ENCODE measurements around the gene SYNGR2. TPM values are rescaled to one million over a fixed set of nuclear protein-coding genes. Genes with fewer than 3 reads are reported as not detected.
A peak's percentile ranks its signal among the peaks of the same experiment; 100 is the strongest.

The SYNGR2 gene
- total RNA-seq, 1 donor from 2014 or later = 636 TPM

DNA sequence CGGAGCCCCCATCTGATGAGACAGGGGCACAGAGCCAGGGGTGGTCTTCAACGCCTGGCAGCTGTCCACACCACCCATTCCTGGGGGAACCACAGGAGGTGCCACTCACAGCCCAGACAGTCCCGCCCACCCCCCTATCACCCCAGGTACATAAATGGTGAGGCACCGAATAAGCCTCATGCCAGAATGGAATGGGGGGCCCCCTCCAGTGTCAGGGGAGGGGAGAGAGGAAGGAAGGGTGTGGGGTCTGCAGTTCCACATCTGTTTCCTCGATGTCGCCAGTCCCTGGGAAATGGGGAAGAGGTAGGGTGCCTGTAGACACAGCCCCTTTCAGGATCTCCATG, 41.5 kb upstream of the SYNGR2 start:
- peak overlapping the region; percentile 89 for H3K4me3 Mint-ChIP-seq
- peak overlapping the region; percentile 85 for H3K27ac Mint-ChIP-seq
- no peaks in the 10 kb centered on the region for H3K27me3 Mint-ChIP-seq
- peaks cover 78% of the 10 kb centered on the region for H3K4me1 Mint-ChIP-seq
- POLR2A ChIA-PET = interaction anchor here (1.1 to 48.2 kb wide), 8 partner anchors 5 to 211 kb away, joined by 3 to 2404 read pairs (median 54); partner anchors contain the start of genes AFMID, C17orf99, SYNGR2 and TK1
- H3K9me3 Mint-ChIP-seq = no peaks in the 10 kb centered on the region
- intact Hi-C loops (cut with micrococcal nuclease) = loop anchor here (1.0 to 10.0 kb wide), 2 partner anchors 41 to 682 kb away; partner anchors contain the start of gene SYNGR2
- TF ChIP-seq, protein P1, sequence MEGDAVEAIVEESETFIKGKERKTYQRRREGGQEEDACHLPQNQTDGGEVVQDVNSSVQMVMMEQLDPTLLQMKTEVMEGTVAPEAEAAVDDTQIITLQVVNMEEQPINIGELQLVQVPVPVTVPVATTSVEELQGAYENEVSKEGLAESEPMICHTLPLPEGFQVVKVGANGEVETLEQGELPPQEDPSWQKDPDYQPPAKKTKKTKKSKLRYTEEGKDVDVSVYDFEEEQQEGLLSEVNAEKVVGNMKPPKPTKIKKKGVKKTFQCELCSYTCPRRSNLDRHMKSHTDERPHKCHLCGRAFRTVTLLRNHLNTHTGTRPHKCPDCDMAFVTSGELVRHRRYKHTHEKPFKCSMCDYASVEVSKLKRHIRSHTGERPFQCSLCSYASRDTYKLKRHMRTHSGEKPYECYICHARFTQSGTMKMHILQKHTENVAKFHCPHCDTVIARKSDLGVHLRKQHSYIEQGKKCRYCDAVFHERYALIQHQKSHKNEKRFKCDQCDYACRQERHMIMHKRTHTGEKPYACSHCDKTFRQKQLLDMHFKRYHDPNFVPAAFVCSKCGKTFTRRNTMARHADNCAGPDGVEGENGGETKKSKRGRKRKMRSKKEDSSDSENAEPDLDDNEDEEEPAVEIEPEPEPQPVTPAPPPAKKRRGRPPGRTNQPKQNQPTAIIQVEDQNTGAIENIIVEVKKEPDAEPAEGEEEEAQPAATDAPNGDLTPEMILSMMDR (IDR thresholded peaks at IDR 0.05) = no peak
- DNase-seq = no peak
- ATAC-seq (ENCODE audit: low read depth) = no peak
- peaks cover 42% of the 10 kb centered on the region for H3K36me3 Mint-ChIP-seq (ENCODE audit: low read depth)
- CTCF ChIA-PET = interaction anchor here (0.9 to 15.7 kb wide), 3 partner anchors 9 to 48 kb away, joined by 4 to 220 read pairs (median 11); no protein-coding TSS in a partner anchor

DNA sequence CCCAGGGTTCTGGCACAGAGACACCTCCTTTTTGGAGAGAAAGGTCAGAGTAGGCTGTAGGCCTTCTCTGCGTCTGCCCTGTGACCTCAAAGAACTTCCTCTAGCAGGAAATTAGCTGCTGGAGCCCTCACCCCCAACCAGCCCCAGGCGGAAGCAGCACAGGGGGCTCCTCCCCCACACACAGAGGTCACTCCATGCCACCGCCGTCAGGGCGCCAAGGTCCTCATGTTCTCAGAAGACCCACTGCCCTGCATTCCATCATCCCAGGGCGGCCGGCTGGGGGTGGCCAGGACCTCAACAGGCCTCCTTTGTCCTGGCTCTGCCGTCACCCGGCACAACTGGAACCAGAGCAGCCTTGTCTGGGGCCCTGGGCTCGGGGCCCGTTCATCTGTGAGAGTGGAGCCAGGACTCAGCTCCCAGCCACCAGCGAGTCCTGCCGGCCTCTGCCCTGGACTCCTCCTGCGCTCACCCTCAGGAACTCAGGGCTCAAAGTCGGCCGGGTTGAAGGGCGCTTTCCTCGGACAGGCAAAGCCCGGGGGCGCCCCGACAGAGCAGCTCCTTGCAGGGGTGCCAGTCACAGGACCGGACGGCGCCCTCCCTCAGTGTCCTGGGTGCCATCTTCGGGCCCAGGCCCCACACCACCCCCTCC, 41.0 kb upstream of the SYNGR2 start:
- Mint-ChIP-seq H3K27me3 (no peaks in the 10 kb centered on the region), H3K4me1 (peaks cover 75% of the 10 kb centered on the region), H3K27ac (peak overlapping the region; percentile 85), H3K9me3 (no peaks in the 10 kb centered on the region), H3K36me3 (ENCODE audit: low read depth) (peaks cover 39% of the 10 kb centered on the region), H3K4me3 (peak overlapping the region; percentile 89)
- ChIA-PET CTCF (interaction anchor here (0.9 to 15.7 kb wide), 6 partner anchors 8 to 167 kb away, joined by 3 to 220 read pairs (median 4); no protein-coding TSS in a partner anchor), POLR2A (interaction anchor here (0.5 to 48.2 kb wide), 16 partner anchors 4 to 987 kb away, joined by 3 to 2404 read pairs (median 7); partner anchors contain the start of genes AFMID, C17orf99, SEC14L1 and SYNGR2)
- peak; percentile 12 for ATAC-seq (ENCODE audit: low read depth)
- TF ChIP-seq, protein P1 (IDR thresholded peaks at IDR 0.05) = no peak
- DNase-seq = peak; percentile 52
- intact Hi-C loops (cut with micrococcal nuclease) = loop anchor here (1.0 to 10.0 kb wide), 2 partner anchors 41 to 683 kb away; partner anchors contain the start of gene SYNGR2

DNA sequence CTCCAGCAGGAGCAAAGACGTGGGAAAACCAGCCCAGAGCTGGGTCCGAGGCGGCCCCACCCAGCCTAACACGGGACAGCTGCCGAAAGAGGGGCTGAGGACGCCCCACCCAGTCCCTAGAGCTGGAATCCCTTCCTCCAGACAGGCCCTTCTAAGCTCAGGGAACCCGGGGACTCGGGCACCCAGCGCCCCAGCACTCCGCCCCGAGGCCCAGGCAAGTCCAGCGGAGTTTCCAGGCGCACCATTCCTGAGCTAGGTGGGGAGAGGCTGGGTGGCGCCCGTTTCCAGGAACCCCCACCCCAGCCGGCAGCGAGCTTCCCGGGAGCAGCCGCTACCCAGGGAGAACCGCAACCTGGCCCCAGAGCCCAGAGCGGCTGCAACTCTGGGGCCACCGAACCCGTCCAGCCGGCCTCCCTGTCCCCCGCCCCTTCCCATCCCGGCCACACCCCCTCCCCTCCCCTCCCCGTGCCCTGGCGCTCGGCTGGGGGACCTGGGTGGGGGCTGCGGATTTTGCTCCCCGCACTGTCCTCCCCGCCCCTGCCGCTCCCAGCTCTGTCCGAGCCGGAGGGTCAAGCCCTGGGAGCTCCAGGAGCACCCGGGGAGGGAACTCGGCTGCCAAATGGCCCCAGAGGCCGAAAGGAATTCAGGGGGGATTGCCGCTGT, 40.4 kb upstream of the SYNGR2 start:
- peaks cover 74% of the 10 kb centered on the region for H3K4me1 Mint-ChIP-seq

DNA sequence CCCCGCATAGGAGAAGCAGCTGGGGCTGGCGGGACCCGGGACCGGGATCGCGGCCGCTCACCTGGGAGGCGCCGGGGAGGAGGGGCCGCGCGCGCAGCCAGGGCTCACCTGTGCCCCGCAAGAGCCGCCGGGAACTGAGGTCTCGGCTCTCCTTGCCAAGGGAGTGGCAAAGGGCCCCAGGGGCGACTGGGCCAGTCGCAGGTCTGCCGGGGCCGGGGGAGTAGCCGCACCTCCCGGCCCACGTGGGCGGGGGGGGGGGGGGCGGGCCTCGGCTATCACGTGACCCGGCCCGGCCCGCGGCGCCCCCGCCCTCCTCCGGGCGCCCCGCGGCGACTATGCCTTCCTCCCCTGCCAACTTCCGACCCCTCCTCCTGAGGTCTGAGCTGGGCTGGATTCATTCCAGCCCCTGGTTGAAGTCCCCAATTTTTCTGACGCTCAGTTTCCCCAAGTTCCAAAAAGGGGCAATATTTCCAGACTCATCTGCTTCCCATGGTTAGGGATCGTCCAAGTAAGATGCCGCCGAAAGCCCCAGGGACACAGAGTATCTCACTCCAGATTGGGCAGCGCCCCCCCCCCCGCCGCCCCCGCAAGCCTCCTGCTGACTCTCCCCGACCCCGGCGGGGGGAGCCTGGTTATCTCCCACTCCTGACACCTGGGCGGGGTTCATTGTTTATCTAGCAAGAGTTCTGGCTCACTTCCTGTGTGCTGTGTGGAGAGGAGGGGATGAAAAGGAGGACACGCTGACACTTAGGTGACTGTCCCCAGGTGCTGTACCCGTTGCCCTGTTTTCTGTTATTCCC, 39.6 kb upstream of the SYNGR2 start, which contains the start of gene TMC6:
TMC6 (minus strand) TSS at position 205 of the 800 bp plus-strand sequence. CDS start 1,923 bp downstream, outside the sequence.
- ChIA-PET CTCF (interaction anchor here (1.2 to 15.7 kb wide), 4 partner anchors 10 to 168 kb away, joined by 3 to 220 read pairs (median 7); no protein-coding TSS in a partner anchor), POLR2A (interaction anchor here (0.6 to 48.2 kb wide), 16 partner anchors 3 to 988 kb away, joined by 3 to 2404 read pairs (median 7); partner anchors contain the start of genes AFMID, C17orf99, SEC14L1 and SYNGR2)
- H3K9me3 Mint-ChIP-seq = no peaks in the 10 kb centered on the region
- ATAC-seq (ENCODE audit: low read depth) (peak; percentile 17), DNase-seq (peak; percentile 66)
- intact Hi-C loops (cut with micrococcal nuclease) = loop anchor here (10.0 kb wide), 1 partner anchor 684 kb away; no protein-coding TSS in a partner anchor
- H3K27ac Mint-ChIP-seq = peak within 1 kb of the TSS; percentile 93
- peaks cover 74% of the 10 kb centered on the region for H3K4me1 Mint-ChIP-seq
- TF ChIP-seq, protein P1 (IDR thresholded peaks at IDR 0.05) = no peak
- H3K27me3 Mint-ChIP-seq = no peaks in the 10 kb centered on the region
- peak within 1 kb of the TSS; percentile 92 for H3K4me3 Mint-ChIP-seq
- peaks cover 33% of the 10 kb centered on the region for H3K36me3 Mint-ChIP-seq (ENCODE audit: low read depth)

More for the DNA sequence above, 40.4 kb upstream of the SYNGR2 start:
- Mint-ChIP-seq H3K9me3 (no peaks in the 10 kb centered on the region), H3K27me3 (no peaks in the 10 kb centered on the region), H3K27ac (peak overlapping the region; percentile 85), H3K36me3 (ENCODE audit: low read depth) (peaks cover 36% of the 10 kb centered on the region), H3K4me3 (peak overlapping the region; percentile 89)
- CTCF ChIA-PET = interaction anchor here (1.2 to 15.7 kb wide), 5 partner anchors 10 to 168 kb away, joined by 3 to 220 read pairs (median 3); no protein-coding TSS in a partner anchor
- TF ChIP-seq, protein P1 (IDR thresholded peaks at IDR 0.05) = no peak
- POLR2A ChIA-PET = interaction anchor here (0.6 to 48.2 kb wide), 17 partner anchors 4 to 988 kb away, joined by 3 to 2404 read pairs (median 7); partner anchors contain the start of genes AFMID, C17orf99, SEC14L1 and SYNGR2
- ATAC-seq (ENCODE audit: low read depth) (no peak), DNase-seq (no peak)
- intact Hi-C loops (cut with micrococcal nuclease) = loop anchor here (1.0 to 10.0 kb wide), 2 partner anchors 40 to 683 kb away; partner anchors contain the start of gene SYNGR2

Measured in activated B cell treated with CpG ODN at 0.5 μM for 24 hours (primary cell).